BLaER1 treated with 17β-estradiol and CSF1 and Interleukin-3, amounts not matched to agents 10 nM and 100 nM (cell line): ENCODE results near the gene GRID1.
"Not testable (repeated sequence)": the region's sequence is repeated elsewhere in the genome, so short reads cannot be mapped to it uniquely, and the experiment has no call there.

Experiments used
- H3K27ac ChIP-seq, 11 experiments: shearing (Covaris generic); formaldehyde crosslinking; 2 replicates each; pipeline ENCODE4 v1.8.1; 2022
- H3K27me3 ChIP-seq, 11 experiments: shearing (Covaris generic); formaldehyde crosslinking; 2 replicates each; pipeline ENCODE4 v1.8.1; 2022
- H3K36me3 ChIP-seq, 11 experiments: shearing (Covaris generic); formaldehyde crosslinking; 2 replicates each; pipeline ENCODE4 v1.8.1; 2022
- H3K4me1 ChIP-seq, 10 experiments: shearing (Covaris generic); formaldehyde crosslinking; 2 replicates each; pipeline ENCODE4 v1.8.1; 2022
- H3K4me2 ChIP-seq, 11 experiments: shearing (Covaris generic); formaldehyde crosslinking; 2 replicates each; pipeline ENCODE4 v1.8.1; 2022
- H3K4me3 ChIP-seq, 10 experiments: shearing (Covaris generic); formaldehyde crosslinking; 2 replicates each; pipeline ENCODE4 v1.8.1; 2022
- H3K9ac ChIP-seq, 11 experiments: shearing (Covaris generic); formaldehyde crosslinking; 2 replicates each; pipeline ENCODE4 v1.8.1; 2022
- H3K9me3 ChIP-seq, 11 experiments: shearing (Covaris generic); formaldehyde crosslinking; replicated peaks in 1 of 11; 2 replicates each; pipeline ENCODE4 v1.8.1; 2022
- H4K20me1 ChIP-seq, 11 experiments: shearing (Covaris generic); formaldehyde crosslinking; 2 replicates each; pipeline ENCODE4 v1.8.1; 2022
- Cebpa-rat ChIP-seq, 11 experiments: shearing (Covaris generic); IDR thresholded peaks; 2 replicates each; pipeline ENCODE4 v1.8.1; 2022

GRID1 gene

DNA sequence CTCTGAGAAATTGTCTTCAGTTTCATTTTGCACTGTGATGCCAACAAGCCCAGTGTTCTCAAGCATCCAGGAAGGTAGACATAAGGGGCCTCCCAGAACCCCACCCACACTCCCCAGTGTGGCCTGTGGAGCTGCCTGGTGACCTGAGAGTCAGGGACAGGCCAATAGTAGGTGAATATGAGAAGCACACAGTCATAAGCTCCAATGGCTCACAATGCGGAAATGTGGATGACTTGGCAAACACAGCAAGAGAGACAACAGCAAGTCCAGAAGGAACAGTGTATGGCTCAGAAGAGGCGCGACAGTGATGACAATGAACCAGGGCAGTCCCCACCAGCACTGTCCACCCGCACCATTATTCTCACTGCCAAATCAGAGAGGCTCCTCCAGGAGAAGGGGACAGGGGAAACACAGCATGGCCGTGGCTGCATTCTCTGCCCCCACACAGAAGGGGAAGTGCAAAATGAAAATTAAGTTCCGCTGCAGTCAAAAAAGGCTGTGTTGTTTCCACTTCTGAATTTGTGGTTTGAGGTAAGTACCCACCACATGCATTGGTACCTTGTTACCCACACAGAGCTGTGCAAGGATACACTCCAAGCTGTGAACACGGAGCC lies 419.8 kb downstream of the GRID1 start:
- Histone ChIP-seq H3K9ac (no peak overlapping the region), H3K27me3 (peaks cover 0 to 11% (median 0%) of the 10 kb centered on the region in 11 experiments; a peak in 2 of 22 replicates), H3K4me1 (peaks cover 15 to 22% (median 18%) of the 10 kb centered on the region in 10 experiments), H3K4me3 (no peak overlapping the region), H3K27ac (peak overlapping the region in 2 of 11 experiments; percentile 5 to 27; a peak in 2 of 22 replicates), H3K4me2 (peak overlapping the region; percentile 56 to 80 (median 67)), H3K36me3 (no peaks in the 10 kb centered on the region), H3K9me3 (no peaks in the 10 kb centered on the region), H4K20me1 (no peaks in the 10 kb centered on the region)
- TF ChIP-seq Cebpa-rat (IDR thresholded peaks at IDR 0.05), result no peak

DNA sequence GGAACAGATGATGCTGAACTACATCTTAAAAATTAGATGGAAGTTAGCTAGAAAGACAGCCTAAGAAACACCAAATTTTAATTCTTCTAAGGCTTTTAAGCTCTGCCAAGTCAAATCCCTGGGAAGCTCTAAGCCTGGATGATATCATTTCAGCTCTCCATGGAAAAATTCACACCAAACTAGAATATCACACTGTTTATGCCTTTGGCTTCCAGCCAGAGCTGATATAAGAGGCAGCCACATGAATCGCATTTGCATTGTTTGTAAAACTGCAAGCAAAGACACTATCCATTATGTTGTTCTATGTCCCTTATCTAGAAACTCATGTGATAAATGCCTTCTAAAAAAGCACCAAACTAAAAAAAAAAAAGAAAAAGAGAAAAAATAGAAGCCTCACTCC lies 430.4 kb downstream of the GRID1 start:
- Histone ChIP-seq H3K27me3 (no peaks in the 10 kb centered on the region), H3K9me3 (peaks cover 0 to 7% (median 0%) of the 10 kb centered on the region in 11 experiments; a peak in 2 of 22 replicates), H3K4me1 (peaks cover 0 to 7% (median under 1%) of the 10 kb centered on the region in 10 experiments; a peak in 4 of 20 replicates), H3K4me3 (no peak overlapping the region), H3K27ac (no peak overlapping the region), H3K36me3 (no peaks in the 10 kb centered on the region), H3K4me2 (no peak overlapping the region), H3K9ac (no peak overlapping the region), H4K20me1 (no peaks in the 10 kb centered on the region)
- no peak for TF ChIP-seq Cebpa-rat (IDR thresholded peaks at IDR 0.05)

GRCh38 chr10:85934586-85934985 lies 432.0 kb downstream of the GRID1 start:
- H3K9me3 ChIP-seq, result peaks cover 0 to 4% (median 0%) of the 10 kb centered on the region in 11 experiments; a peak in 1 of 22 replicates
- H3K4me3 ChIP-seq, result no peak overlapping the region
- H3K4me2 ChIP-seq, result no peak overlapping the region
- no peak overlapping the region for H3K27ac ChIP-seq
- no peak for TF ChIP-seq Cebpa-rat (IDR thresholded peaks at IDR 0.05)
- H3K36me3 ChIP-seq, result no peaks in the 10 kb centered on the region
- no peaks in the 10 kb centered on the region for H3K27me3 ChIP-seq
- no peaks in the 10 kb centered on the region for H4K20me1 ChIP-seq
- peaks cover 0 to 20% (median 12%) of the 10 kb centered on the region in 10 experiments; a peak in 12 of 20 replicates for H3K4me1 ChIP-seq
- H3K9ac ChIP-seq, result no peak overlapping the region

- H4K20me1 ChIP-seq, H3K4me3 ChIP-seq, H3K27ac ChIP-seq, H3K27me3 ChIP-seq, H3K9ac ChIP-seq, H3K36me3 ChIP-seq, H3K9me3 ChIP-seq: not testable (repeated sequence)
- Histone ChIP-seq H3K4me2 (peak overlapping the region in 6 of 11 experiments; percentile 49 to 76 (median 70); a peak in 7 of 22 replicates), H3K4me1 (peaks cover 19 to 48% (median 42%) of the 10 kb centered on the region in 10 experiments)
Measured at GRCh38 chr10:85929993-85930392, 436.6 kb downstream of the GRID1 start.

GRCh38 chr10:85927952-85928665 lies 438.5 kb downstream of the GRID1 start:
- Histone ChIP-seq H3K4me3 (no peak overlapping the region), H3K9ac (no peak overlapping the region), H3K27me3 (no peaks in the 10 kb centered on the region), H3K27ac (peak overlapping the region in 2 of 11 experiments; percentile 34 to 37; a peak in 3 of 22 replicates), H3K4me2 (peak overlapping the region; percentile 16 to 80 (median 67)), H4K20me1 (no peaks in the 10 kb centered on the region), H3K9me3 (no peaks in the 10 kb centered on the region), H3K36me3 (no peaks in the 10 kb centered on the region), H3K4me1 (peaks cover 19 to 58% (median 48%) of the 10 kb centered on the region in 10 experiments)
- TF ChIP-seq Cebpa-rat (IDR thresholded peaks at IDR 0.05), result peak in 3 of 11 experiments; percentile 52 to 57 (median 54); a peak in 4 of 22 replicates

GRCh38 chr10:85926986-85927385 lies 439.6 kb downstream of the GRID1 start:
- H3K9me3 ChIP-seq, result no peaks in the 10 kb centered on the region
- no peak overlapping the region for H3K4me3 ChIP-seq
- H3K27me3 ChIP-seq, result no peaks in the 10 kb centered on the region
- peaks cover 19 to 70% (median 59%) of the 10 kb centered on the region in 10 experiments for H3K4me1 ChIP-seq
- no peak for TF ChIP-seq Cebpa-rat (IDR thresholded peaks at IDR 0.05)
- no peaks in the 10 kb centered on the region for H4K20me1 ChIP-seq
- H3K27ac ChIP-seq, result no peak overlapping the region
- no peaks in the 10 kb centered on the region for H3K36me3 ChIP-seq
- H3K9ac ChIP-seq, result no peak overlapping the region
- peak overlapping the region; percentile 21 to 80 (median 56); a peak in 21 of 22 replicates for H3K4me2 ChIP-seq

DNA sequence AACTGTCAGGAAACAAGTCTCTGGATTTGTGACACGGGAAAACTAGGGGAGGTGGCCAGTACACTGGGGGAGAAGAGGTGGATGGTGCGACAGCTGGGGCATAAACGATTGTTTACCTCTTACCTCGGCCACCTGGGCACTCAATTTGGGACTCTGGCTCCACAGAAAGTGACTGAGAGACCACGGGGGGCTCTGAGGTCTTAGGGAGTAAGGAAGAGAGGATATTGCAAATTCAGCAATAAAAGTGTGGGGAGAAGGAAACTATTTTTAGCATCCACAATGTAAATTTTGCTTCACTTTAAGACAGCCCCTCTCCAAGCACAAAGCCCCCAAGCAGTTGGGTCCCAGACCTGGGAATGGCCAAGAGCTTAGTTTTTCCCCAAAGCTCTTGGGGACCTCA lies 440.5 kb downstream of the GRID1 start:
- Histone ChIP-seq H3K27me3 (no peaks in the 10 kb centered on the region), H3K4me2 (peak overlapping the region in 1 of 11 experiments; percentile 56; a peak in 1 of 22 replicates)
- TF ChIP-seq Cebpa-rat (IDR thresholded peaks at IDR 0.05), result no peak

DNA sequence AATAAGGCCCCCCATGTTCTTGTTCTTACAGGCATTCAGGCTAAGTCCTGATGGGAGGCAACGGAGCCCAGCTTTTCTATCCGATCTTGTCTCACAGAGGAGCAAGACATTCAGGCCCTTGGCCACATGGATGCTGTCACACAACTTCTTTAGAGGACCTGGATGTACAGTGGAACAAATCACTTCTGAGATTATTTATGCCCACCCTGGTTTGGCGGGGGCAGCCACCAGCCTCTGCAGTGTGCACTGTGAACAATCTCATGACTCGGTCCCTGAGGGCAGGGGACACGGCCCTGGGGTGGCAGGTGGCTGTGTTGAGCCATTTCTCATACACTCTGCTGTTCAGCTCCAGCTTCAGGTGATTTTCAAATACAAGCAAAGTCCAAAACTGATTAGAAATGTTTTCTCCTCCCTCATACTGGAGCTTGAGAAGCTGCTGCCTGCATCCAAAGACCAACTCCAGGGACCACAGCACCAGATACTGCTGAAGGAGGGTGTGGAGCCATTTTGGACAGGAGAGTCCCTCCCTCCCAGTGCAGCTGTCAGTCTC lies 441.3 kb downstream of the GRID1 start:
- no peak overlapping the region for H3K27ac ChIP-seq
- H3K9ac ChIP-seq, result no peak overlapping the region
- no peaks in the 10 kb centered on the region for H3K27me3 ChIP-seq
- no peak overlapping the region for H3K4me2 ChIP-seq
- H3K36me3 ChIP-seq, result no peaks in the 10 kb centered on the region
- no peaks in the 10 kb centered on the region for H3K9me3 ChIP-seq
- H3K4me1 ChIP-seq, result peaks cover 19 to 73% (median 67%) of the 10 kb centered on the region in 10 experiments
- no peaks in the 10 kb centered on the region; a peak in 1 of 22 replicates for H4K20me1 ChIP-seq
- TF ChIP-seq Cebpa-rat (IDR thresholded peaks at IDR 0.05), result no peak
- H3K4me3 ChIP-seq, result no peak overlapping the region

More for the DNA sequence above, 440.5 kb downstream of the GRID1 start:
- H3K9me3 ChIP-seq, result no peaks in the 10 kb centered on the region
- peaks cover 19 to 73% (median 66%) of the 10 kb centered on the region in 10 experiments for H3K4me1 ChIP-seq
- no peak overlapping the region for H3K27ac ChIP-seq
- no peak overlapping the region for H3K4me3 ChIP-seq
- no peaks in the 10 kb centered on the region; a peak in 1 of 22 replicates for H4K20me1 ChIP-seq
- H3K9ac ChIP-seq, result no peak overlapping the region
- H3K36me3 ChIP-seq, result no peaks in the 10 kb centered on the region

DNA sequence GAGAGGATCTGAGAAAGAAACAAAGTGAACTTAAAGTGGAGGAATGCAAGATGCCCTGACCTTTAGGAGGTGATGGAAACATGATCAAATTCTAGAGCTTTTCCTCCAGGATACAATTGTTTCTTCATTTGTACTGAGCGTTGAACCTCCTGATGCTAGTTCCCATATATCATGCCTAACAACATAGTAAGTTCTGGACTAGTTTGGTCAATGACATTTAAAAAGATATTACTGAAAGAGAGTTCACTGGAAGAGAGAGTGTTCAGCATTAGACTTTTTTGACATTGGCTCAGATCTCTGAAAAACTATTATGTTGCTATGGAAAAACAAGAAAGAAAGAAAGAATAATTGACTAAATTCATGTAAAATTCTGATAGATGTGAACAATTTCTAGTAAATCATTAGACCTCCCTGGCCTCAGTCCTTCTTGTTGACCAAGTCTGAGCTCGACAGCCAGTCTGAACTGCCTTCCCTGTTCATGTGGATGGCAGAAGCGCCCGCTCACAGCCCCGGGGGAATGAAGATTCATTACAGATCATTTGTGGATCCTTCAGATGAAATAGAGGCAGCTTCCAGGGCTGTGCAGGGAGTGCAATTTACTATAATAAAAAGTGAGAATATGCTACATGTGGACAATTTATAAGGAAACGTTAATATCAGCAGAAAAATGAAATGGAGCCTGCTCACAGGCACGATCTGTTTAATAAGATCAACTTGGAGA lies 442.1 kb downstream of the GRID1 start:
- H3K9me3 ChIP-seq, result no peaks in the 10 kb centered on the region

More for the DNA sequence above, 442.1 kb downstream of the GRID1 start:
- Histone ChIP-seq H3K4me2 (peak overlapping the region in 1 of 11 experiments; percentile 88; a peak in 1 of 22 replicates), H3K36me3 (no peaks in the 10 kb centered on the region), H3K4me1 (peaks cover 19 to 74% (median 69%) of the 10 kb centered on the region in 10 experiments), H3K9ac (no peak overlapping the region), H3K27ac (no peak overlapping the region), H3K4me3 (no peak overlapping the region), H3K27me3 (no peaks in the 10 kb centered on the region), H4K20me1 (no peaks in the 10 kb centered on the region; a peak in 2 of 22 replicates)
- no peak for TF ChIP-seq Cebpa-rat (IDR thresholded peaks at IDR 0.05)
